CD4-positive, alpha-beta T cell treated with Interleukin-6 at 100 ng/mL for 8 hours (primary cell): ENCODE results near the gene WDPCP.
A peak's percentile ranks its signal among the peaks of the same experiment; 100 is the strongest.
"Not testable (repeated sequence)": the region's sequence is repeated elsewhere in the genome, so short reads cannot be mapped to it uniquely, and the experiment has no call there.

ENCODE experiments used
- DNase-seq: peaks from one replicate; pipeline ENCODE4 v3.0.0-alpha.2; 2020; ENCODE audit warnings: mixed read lengths, low spot score

The WDPCP gene

DNA sequence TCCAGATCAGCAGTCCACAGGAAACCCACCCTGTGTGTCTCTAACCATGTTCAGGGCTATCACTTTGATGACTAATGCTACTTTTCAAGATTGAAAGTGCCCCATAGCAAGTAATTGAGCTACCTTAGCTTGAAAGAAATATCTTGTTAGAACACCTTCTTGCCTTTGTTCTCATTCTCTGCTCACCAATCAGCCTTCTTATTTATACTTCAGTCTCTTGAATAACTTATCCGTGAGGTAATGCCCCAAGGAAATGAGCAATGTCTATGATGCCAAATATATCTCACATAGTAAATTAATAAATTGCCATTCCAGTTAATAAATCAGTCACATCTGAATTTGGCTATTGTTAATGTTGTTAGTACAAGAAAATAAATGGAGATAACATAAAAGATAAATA, 141.6 kb downstream of the WDPCP start:
- DNase-seq = no peak

DNA sequence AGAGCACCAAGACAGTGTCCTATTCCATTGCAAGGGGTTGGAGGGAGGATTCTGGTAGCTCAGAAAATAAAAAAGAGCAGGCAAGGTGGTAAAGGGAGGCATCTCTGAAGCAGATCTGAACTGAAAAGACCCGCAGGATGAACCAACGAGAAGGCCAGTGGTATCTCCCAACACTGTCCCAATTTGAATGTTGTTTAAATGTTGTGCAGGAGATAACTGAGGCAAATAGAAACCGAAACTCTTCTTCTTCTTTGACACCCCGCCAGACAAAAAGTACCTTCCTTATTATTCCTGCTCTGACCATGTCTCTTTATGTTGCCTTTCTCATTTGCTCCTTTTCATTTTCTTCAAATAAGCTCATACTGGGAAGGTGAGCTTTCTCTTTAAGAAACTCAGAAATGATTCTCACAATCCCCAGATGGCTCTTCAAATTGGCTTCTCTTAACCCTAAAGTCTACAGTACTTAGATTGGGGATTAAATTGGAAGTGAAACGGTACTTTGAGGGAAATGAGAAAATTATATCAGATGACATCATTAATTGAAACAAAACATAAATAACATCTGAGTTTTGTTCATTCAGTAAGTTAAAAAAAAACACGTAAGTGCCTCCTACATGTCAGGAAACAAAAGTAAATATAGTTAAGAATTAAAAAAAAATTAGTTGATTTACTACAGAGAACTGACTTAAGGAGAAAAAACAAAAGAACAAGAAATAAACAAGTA, 143.6 kb downstream of the WDPCP start:
- no peak for DNase-seq

DNA sequence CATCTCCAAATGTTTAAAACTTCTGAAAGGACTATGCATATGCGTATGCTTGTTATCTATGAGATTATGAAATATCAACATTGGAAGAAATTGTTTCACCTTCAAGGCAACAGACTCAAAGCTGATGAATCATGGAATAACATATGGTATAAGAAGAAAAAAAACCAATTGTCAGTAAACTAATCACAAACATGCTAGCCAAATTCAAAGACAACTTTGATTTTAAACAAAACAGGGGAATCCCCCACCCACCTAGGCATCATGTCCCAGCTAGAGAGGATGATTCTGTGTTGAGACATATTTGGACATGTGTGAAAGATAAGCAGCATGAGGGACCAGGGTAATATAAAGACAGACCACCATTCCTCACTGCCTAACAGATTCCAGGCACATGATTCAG, 147.7 kb downstream of the WDPCP start:
- DNase-seq = no peak

DNA sequence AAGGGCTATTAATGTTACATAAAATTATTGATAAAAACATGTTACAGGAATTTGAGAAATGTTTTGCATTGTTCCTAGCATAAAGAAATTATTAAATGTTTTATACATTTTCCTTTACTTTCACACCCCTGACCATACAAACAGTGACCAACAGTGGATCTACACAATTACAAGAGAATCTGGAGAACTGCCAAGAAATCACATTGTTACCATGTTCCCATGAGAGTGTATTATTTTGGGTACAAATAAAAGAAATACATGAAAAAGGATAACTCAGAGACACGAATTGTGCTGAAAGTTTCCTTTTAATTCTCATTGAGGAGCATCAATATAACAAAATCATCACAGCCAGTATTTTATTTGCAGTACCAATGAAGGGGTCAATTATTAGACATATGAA, 150.1 kb downstream of the WDPCP start:
- no peak for DNase-seq

DNA sequence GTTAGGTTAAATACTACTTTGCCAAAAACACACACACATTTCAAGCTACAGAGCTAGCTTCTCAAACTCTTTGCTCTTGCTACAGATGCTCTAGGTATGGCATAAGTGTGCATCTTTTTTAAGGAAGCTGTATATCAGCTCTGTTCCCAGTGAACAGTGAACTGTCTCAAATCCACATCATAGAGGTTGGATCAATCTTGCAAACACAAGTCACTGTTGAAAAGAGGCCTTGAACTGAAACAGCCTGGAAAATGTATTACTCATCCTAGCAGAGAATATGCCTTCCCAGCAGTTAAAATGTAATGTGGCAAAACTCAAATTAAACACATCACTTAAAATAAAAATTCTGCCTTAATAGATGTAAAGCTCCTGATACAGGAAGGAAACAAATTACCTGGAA, 151.8 kb downstream of the WDPCP start:
- DNase-seq = no peak

DNA sequence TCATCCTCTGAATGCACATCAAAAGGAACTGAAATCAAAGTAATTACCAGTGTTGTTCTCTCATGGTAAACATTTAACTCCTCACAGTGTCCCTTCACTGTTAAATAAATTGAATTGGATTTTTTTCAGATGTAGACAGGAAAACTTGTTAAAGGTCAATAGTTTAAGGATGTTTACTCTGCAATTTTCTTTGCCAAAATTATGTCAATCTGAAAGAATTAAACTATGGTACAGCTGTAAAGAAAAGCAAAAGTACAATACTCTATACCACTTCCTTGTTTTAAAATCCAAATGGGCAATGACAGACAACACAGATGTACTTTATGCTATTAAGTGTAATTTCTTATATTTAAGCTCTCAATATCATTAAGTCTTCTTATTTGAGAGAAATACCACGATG, 153.2 kb downstream of the WDPCP start:
- DNase-seq = no peak

DNA sequence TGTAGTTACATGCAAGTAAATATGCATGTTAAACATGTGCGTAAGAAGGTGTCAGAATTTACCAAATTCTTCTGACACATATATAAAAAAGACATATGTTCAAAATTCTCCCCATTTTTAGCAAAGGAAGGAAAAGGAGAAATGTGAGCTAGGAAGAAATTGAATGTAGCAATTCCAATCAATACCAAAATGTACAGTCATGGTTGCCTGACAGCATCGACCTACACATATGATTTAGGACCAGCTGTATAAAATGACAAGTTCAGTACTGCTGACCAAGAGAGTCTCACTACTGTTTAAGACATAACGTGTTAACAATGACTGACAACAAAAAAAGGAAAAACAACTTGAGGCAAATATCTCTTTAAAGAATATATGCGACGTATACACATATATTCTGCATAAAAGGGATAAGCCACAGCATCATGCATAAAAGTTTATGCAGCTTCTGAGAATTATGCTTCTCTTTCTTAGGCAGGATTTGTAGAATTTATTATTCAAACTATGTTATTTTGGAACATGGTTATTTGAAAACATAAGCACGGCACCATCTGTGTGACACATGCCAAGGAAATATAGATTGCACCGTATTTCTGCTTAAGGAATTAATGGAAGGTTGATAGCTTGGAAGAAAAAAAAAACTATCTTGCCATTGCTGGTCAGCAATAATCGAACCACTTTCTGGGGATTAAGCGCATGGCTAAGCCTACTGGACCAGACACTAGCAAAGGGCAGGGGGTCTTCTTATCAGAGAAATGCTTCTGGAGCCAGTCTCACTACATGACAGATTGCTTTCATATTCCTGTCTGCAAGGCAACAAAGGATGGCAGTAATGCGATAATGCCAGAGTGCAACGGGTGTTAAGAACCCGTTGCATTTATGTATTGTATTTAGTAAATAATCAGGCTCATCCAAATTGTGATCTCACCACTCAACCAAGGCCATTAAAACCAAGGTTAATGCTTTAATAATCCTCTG, 154.0 kb downstream of the WDPCP start:
- no peak for DNase-seq

DNA sequence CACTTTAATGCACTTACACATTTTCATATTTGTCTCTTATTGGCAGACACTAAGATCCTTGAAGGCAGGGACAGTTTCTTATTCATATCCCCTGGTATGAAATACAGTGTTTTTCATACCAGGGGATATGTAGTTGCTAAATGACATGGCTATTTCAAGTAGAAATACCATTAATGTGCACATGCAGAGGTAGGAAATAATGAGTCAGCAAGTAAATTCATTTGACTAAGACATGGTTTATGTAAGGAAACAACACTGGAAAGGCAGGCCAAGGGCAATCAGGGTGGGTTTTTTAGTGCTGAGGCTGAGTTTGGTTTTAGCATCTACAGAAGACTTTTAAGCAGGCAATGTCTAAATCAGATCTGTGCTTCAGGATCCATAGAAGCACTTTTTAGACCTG, 155.9 kb downstream of the WDPCP start:
- DNase-seq = no peak

DNA sequence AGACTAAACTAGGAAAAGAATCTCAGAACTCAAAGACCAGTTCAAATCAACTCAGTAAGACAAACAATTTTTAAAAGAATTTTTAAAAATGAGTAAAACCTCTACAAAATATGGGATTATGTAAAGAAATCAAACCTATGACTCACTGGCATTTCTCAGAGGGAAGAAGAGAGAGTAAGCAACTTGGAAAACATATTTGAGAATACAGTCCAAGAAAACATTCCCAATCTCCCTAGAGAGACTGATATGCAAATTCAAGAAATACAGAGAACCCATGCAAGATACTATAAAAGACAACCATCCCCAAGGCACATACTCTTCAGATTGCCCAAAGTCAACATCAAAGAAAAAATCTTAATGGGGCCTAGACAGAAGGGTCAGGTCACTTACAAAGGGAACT, 162.7 kb downstream of the WDPCP start:
- DNase-seq = no peak

DNA sequence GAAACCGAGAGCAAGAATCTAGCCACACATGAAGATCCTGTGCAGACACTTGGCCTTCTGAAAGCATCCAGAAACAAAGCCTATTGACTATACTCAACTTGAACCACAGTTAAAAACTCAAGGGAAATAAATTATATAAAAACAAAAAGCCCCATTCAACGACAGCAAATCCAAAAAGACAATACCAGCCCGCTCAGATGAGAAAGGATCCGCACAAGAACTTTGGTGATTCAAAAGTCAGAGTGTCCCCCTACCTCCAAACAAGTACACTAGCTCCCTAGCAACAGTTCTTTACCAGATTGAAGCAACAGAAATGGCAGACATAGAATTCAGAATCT, 163.2 kb downstream of the WDPCP start:
- DNase-seq = no peak

DNA sequence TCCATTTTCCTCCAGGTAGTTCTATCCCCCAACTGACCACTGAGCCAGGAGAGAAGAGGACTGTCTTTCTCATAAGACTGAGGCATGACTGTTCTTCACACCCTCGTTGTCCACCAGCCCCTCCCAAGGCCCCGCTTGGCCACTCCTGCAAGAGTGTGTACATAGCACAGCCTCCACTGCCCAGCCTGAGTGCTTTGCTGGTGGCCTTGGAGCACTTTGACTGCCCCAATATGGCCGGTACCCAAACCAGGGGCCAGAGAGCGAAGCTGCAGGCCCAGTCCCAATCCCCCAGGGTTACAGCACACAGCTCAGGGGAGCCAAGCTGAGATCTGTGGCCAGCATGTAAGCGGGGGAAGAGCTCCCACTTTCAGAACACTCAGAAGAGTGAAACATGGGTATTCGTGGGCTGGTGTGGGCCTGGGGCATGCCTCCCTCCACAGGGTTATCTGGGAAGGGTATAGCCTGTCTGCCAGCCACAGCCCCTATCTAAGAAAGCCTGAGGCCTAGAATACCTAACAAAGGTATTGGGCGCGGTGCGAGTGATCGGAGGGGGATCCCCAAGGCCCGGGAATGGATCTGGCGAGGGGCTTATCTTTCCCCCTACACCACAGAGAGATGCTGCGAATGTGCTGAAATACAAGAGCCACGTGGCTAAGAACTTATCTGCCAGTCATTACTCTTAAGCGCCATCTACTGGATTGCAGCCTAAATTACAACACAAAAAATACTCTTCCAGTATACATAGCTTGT, 163.8 kb downstream of the WDPCP start:
- peak; percentile 7 for DNase-seq

DNA sequence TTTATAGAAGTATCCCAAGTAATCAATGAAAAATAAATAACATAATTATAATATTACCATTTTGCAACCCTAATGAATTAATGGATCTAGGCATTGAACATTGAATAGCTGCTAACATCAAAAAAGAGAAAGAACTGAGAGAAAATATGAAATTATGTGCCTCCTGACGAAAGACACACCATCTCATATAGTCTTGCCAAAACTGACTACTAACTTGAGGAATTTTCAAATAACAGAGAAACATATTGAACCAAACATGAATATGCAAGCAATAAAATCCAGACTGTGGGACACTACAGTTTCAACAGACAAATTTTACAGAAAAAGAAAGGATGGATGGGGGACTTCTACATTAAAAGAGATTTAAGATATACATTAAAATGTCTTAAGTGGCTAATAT, 165.7 kb downstream of the WDPCP start:
- DNase-seq = no peak

DNA sequence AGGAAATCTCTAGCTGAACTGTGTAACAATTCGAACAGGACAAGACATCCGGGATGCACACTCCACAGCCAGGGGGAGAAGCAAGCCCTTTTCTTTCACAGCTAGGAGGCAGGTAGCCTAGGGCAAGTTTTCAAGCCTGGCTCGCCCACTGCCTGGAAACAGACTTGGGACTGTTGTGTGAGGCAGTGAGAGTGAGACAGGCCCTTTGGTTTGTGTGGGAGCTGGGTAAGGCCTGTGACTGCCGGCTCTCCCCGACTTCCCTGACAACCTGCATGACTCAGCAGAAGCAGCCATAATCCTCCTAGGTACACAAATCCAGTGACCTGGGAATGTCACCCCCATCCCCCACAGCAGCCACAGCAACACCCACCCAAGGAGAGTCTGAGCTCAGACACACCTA, 179.7 kb downstream of the WDPCP start:
- DNase-seq = no peak

DNA sequence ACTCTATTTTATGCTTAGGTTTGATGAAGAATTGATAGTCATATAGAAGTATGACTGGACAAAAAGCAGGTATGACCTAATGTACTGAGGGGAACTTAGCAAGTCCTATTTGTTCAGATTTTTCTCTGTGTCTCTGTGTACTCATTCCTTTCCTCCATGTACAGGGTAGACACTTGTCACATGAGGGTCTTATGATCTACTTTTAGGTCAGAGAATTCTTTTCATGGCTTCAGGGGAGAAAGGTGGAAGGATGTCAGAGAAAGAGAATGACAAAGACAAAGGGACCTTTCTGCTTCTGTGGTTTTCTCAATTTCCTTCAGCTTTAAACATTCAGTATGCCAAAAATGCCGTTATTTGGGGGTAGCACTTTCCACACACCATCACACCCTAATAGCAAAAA, 181.6 kb downstream of the WDPCP start:
- DNase-seq = no peak

DNA sequence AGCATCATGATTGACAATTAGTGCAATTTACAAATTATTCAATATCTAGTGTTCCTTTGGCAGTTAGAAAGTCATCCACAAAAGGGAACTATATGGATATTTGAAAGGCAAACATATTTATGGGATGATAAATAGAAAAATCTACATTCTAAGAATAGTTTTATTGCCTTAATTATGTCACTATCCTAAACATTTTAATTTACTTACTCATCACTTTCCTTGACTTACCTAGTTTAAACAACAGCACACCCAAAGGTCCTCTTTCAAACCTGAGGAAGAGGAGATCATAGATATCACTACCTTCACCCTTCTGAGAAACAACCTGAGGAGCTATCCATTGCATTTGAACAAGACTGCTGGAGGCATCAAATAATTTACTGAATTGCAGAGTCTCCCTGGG, 184.5 kb downstream of the WDPCP start:
- DNase-seq = no peak

DNA sequence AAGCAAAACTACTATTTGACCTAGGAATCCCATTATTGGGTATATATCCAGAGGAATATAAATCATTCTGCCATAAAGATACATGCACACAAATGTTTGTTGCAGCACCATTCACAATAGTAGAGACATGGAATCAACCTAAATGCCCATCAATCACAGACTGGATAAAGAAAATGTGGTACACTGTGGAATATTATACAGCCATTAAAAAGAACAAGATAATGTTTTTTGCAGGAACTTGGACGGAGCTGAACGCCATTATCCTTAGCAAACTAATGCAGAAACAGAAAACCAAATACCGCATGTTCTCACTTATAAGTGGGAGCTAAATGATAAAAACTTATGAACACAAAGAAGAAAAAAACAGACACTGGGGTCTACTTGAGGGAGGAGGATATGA, 185.4 kb downstream of the WDPCP start:
- DNase-seq = not testable (repeated sequence)

DNA sequence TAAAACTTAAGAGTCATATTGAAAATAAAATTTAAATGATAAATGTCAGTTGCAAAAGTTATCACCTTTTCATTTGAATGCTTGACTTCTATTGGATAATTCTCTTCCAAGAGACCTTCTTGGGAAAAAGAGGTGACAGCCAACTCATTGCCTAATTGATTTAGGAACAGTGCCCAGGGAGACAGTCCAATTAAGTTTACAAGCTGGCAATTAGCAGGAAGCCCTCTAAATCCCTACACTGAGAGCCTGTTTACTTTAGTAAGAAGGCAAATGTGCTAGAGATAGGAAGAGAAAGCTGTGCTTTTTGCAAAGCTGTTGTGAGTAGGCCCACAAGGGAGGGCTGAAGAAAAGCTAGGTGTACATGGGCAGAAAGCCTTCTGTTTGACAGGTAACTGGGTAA, 189.1 kb downstream of the WDPCP start:
- DNase-seq = no peak

DNA sequence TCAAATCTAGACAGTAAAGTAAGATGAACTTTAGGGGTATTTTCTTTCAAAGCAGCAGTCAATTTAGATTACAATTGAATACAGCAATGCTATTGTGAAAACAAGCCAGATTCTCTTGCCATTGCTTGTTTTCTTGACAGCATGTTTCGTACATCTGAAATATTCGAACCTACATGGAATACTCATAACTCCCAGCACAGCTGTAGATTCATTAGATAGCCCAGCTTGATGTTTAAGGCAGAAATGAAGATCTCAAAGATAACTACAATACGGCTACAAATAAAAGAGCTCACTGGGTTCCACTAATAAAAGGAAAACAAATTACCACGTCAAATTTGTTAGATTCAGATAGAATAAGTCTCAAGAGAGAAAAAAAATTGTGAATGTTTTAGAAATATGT, 208.8 kb downstream of the WDPCP start:
- no peak for DNase-seq

DNA sequence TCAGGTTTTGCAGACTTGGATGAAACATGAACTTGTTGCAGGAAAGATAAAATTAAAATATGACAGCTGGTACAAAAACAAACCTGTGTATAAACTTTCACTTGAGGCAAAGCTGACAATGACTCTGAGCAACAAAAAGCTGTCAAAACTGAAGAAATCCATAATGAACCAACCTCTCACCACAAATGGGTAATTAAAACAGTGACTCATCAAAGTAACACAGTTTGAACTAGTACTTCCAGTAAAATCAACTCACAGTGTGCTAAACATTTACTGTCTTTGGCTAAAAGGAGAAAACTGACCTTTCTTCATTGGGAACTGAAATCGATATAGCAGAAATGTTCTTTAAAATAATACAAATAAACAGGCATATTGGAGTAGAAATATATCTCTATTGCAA, 209.7 kb downstream of the WDPCP start:
- no peak for DNase-seq

DNA sequence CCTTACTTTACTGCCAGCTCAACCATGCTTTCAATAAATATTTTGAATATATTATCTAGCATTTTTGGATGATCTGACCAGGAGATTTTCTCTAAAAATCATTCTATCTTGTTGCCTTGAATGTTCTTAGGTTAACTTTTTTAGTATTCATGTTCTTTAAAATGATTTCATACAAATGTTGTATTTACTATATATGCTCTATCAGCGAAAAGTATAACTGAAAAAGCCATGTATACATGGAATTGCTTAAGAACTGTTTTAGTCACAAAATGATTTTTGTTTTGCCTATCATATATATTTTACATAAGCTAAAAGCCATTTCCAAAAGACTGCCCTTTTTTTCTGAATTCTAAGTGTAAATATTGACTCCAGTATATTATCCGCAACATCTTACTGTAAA, 213.9 kb downstream of the WDPCP start:
- no peak for DNase-seq

DNA sequence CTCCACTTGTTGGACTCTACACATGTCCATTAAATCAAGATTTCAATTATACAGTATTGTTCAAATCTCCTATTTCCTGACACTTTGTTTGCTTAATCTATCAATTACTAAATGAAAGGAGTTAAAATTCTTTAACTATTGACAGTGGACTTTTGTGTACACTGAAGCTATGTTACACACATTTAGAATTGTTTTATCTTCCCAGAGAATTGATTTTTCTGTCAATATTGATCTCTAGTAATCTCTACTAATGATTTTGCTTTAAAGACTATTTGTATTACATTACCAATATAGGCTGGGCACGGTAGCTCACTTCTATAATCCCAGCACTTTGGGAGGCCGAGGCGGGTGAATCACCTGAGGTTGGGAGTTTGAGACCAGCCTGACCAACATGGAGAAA, 215.7 kb downstream of the WDPCP start:
- DNase-seq = no peak

DNA sequence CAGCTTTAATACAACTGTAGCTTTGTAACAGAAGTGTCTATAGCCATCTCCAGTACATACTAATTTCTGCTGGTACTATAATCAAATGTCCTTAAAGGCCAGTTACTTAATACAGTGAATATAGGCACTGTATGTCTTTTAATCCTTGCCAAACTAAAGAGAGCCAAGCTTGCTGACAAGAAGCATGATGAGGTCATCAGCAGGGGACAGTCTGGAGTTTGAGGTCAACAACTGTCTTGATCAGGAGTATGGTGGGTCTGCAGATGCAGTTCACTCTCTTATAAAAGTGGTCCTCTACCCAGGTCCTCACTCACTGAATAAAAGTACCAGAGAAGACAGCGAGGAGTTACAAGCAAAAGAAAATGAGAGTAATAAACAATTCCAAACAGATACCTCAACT, 219.1 kb downstream of the WDPCP start:
- no peak for DNase-seq

DNA sequence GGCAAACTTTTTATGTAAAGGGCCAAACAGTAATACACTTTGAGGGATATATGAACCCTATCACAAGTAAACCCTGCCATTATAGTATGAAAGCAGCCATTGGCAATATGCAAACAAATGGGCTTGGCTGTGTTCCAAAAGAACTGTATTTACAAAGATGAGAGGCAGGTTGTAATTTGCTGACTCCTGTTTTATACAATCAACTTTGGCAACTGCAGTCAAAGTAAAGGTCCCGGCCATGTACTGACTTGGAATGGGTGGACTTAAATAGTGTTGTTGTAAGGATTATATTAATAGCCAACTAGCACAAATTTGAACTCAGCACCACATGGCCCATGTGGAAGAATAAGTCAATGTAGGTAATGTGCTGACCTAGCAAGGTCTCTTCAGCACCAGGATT, 223.4 kb downstream of the WDPCP start:
- DNase-seq = no peak
